SK-N-SH treated with all-trans-retinoic acid at 6 μM for 48 hours (cell line): ENCODE measurements around the gene PCDHB11.

Experiments
- ARNTL ChIP-seq: fragments of 450-650 bp; formaldehyde crosslinking; IDR thresholded peaks from 2 replicates; pipeline ENCODE4 v1.5.0; 2020; ENCODE audit warnings: low read depth, mild to moderate bottlenecking, moderate library complexity, borderline replicate concordance
- CSDC2 ChIP-seq: fragments of 250-450 bp; sonication (Bioruptor Pico); IDR thresholded peaks from 2 replicates; pipeline ENCODE4 v1.5.0; 2020; ENCODE audit warnings: mild to moderate bottlenecking, moderate library complexity
- GLIS3 ChIP-seq: fragments of 250-450 bp; sonication (Bioruptor Pico); IDR thresholded peaks from 2 replicates; pipeline ENCODE4 v1.5.0; 2020; ENCODE audit warnings: mild to moderate bottlenecking, moderate library complexity
- OSR1 ChIP-seq: fragments of 250-450 bp; sonication (Bioruptor Pico); IDR thresholded peaks from 2 replicates; pipeline ENCODE4 v1.8.0; 2022; ENCODE audit warnings: moderate library complexity, mild to moderate bottlenecking, inconsistent platforms
- PPARA ChIP-seq: fragments of 250-450 bp; sonication (Bioruptor Pico); IDR thresholded peaks from 2 replicates; pipeline ENCODE4 v1.5.0; 2020; ENCODE audit warnings: mild to moderate bottlenecking, borderline replicate concordance
- RARB ChIP-seq: fragments of 250-450 bp; sonication (Bioruptor Pico); IDR thresholded peaks from 2 replicates; pipeline ENCODE4 v1.8.0; 2021; ENCODE audit warnings: mild to moderate bottlenecking, moderate library complexity
- ZFP30 ChIP-seq: fragments of 450-650 bp; formaldehyde crosslinking; IDR thresholded peaks from 2 replicates; pipeline ENCODE4 v1.5.0; 2022; ENCODE audit warnings: mild to moderate bottlenecking, moderate library complexity
- TF ChIP-seq, protein P1 (sequence below): fragments of 250-450 bp; sonication (Bioruptor Pico); IDR thresholded peaks from 2 replicates; pipeline ENCODE4 v1.8.0; 2020; ENCODE audit warnings: mild to moderate bottlenecking, moderate library complexity, borderline replicate concordance
- TF ChIP-seq, protein P2 (sequence below): fragments of 250-450 bp; sonication (Bioruptor Pico); IDR thresholded peaks from 2 replicates; pipeline ENCODE4 v1.5.1; 2020; ENCODE audit warnings: low read depth, mild to moderate bottlenecking, moderate library complexity
- TF ChIP-seq, protein P3 (sequence below): fragments of 250-450 bp; sonication (Bioruptor Pico); IDR thresholded peaks from 2 replicates; pipeline ENCODE4 v1.5.0; 2020; ENCODE audit warnings: mild to moderate bottlenecking, moderate library complexity

DNA sequence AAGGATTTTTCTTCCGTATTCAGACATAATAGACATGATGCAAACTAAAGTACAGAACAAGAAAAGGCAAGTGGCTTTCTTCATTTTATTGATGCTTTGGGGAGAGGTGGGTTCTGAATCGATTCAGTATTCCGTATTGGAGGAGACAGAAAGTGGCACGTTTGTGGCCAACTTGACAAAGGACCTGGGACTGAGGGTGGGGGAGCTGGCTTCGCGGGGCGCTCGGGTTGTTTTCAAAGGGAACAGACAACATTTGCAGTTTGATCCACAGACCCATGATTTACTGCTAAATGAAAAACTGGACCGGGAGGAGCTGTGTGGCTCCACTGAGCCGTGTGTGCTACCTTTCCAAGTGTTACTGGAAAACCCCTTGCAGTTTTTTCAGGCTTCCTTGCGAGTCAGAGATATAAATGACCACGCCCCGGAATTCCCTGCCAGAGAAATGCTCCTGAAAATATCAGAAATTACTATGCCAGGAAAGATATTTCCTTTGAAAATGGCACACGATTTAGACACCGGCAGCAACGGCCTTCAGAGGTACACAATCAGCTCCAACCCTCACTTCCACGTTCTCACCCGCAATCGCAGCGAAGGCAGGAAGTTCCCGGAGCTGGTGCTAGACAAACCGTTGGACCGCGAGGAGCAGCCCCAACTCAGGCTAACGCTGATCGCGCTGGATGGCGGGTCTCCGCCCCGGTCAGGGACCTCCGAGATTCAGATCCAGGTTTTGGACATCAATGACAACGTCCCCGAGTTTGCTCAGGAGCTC lies 49.0 kb upstream of the PCDHB11 start:
- TF ChIP-seq, protein P1, sequence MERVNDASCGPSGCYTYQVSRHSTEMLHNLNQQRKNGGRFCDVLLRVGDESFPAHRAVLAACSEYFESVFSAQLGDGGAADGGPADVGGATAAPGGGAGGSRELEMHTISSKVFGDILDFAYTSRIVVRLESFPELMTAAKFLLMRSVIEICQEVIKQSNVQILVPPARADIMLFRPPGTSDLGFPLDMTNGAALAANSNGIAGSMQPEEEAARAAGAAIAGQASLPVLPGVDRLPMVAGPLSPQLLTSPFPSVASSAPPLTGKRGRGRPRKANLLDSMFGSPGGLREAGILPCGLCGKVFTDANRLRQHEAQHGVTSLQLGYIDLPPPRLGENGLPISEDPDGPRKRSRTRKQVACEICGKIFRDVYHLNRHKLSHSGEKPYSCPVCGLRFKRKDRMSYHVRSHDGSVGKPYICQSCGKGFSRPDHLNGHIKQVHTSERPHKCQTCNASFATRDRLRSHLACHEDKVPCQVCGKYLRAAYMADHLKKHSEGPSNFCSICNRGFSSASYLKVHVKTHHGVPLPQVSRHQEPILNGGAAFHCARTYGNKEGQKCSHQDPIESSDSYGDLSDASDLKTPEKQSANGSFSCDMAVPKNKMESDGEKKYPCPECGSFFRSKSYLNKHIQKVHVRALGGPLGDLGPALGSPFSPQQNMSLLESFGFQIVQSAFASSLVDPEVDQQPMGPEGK (CRISPR knock-in tag), result no peak
- TF ChIP-seq GLIS3, result no peak
- TF ChIP-seq, protein P2, sequence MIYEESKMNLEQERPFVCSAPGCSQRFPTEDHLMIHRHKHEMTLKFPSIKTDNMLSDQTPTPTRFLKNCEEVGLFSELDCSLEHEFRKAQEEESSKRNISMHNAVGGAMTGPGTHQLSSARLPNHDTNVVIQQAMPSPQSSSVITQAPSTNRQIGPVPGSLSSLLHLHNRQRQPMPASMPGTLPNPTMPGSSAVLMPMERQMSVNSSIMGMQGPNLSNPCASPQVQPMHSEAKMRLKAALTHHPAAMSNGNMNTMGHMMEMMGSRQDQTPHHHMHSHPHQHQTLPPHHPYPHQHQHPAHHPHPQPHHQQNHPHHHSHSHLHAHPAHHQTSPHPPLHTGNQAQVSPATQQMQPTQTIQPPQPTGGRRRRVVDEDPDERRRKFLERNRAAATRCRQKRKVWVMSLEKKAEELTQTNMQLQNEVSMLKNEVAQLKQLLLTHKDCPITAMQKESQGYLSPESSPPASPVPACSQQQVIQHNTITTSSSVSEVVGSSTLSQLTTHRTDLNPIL (CRISPR knock-in tag), result no peak
- no peak for TF ChIP-seq PPARA (CRISPR knock-in tag)
- no peak for TF ChIP-seq OSR1
- TF ChIP-seq, protein P3, sequence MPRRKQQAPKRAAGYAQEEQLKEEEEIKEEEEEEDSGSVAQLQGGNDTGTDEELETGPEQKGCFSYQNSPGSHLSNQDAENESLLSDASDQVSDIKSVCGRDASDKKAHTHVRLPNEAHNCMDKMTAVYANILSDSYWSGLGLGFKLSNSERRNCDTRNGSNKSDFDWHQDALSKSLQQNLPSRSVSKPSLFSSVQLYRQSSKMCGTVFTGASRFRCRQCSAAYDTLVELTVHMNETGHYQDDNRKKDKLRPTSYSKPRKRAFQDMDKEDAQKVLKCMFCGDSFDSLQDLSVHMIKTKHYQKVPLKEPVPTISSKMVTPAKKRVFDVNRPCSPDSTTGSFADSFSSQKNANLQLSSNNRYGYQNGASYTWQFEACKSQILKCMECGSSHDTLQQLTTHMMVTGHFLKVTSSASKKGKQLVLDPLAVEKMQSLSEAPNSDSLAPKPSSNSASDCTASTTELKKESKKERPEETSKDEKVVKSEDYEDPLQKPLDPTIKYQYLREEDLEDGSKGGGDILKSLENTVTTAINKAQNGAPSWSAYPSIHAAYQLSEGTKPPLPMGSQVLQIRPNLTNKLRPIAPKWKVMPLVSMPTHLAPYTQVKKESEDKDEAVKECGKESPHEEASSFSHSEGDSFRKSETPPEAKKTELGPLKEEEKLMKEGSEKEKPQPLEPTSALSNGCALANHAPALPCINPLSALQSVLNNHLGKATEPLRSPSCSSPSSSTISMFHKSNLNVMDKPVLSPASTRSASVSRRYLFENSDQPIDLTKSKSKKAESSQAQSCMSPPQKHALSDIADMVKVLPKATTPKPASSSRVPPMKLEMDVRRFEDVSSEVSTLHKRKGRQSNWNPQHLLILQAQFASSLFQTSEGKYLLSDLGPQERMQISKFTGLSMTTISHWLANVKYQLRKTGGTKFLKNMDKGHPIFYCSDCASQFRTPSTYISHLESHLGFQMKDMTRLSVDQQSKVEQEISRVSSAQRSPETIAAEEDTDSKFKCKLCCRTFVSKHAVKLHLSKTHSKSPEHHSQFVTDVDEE, result no peak
- no peak for TF ChIP-seq CSDC2 (CRISPR knock-in tag)
- TF ChIP-seq RARB (CRISPR knock-in tag), result no peak
- TF ChIP-seq ZFP30, result no peak
- TF ChIP-seq ARNTL (CRISPR knock-in tag), result no peak
